HepG2 (cell line): ENCODE data around the gene UCN2. TPM values are rescaled to one million over a fixed set of nuclear protein-coding genes. Genes with fewer than 3 reads are reported as not detected.

ENCODE experiments used
- ATAC-seq: fragments of 200-7000 bp; cut with Tn5 transposase; 3 replicates; pipeline ENCODE4 v1.9.1; 2020; ENCODE audit warnings: mild to moderate bottlenecking, moderate library complexity
- BruUV-seq: library from RNA; stranded (reverse); fragments of 400-500 nt; replicated peaks from 2 replicates; lab custom pipeline; 2021; lab: Mats Ljungman, UMichigan
- CTCF ChIA-PET: fragments of 300-600 bp; formaldehyde crosslinking; extraction: SDS; loops from one replicate; lab custom pipeline; 2021; ENCODE audit warnings: low total read pairs, inconsistent platforms, low intra/inter-chr PET ratio; lab: Yijun Ruan, JAX
- POLR2A ChIA-PET: fragments of 350-600 bp; sonication (Branson Sonifier 250); formaldehyde crosslinking; loops from one replicate; lab custom pipeline; 2020; ENCODE audit warnings: antibody characterized with exemption, inconsistent platforms; lab: Yijun Ruan, JAX
- DNase-seq: peaks from one replicate; pipeline ENCODE4 v3.0.0-alpha.2; 2015; ENCODE audit warnings: low spot score
- FAIRE-seq: peaks from 3 replicates; lab custom pipeline; 2011; peaks lifted over from hg19 to GRCh38; lab: Jason Lieb, UNC
- H2AFZ ChIP-seq: one replicate; pipeline ENCODE4 v1.6.1; 2011; ENCODE audit warnings: low read length, inconsistent platforms
- H3K27ac ChIP-seq: fragments of 300-600 bp; 3 replicates; pipeline ENCODE4 v1.8.0; 2011; ENCODE audit warnings: mixed run types, mild to moderate bottlenecking, mixed read lengths, low read length, inconsistent platforms; ENCODE audit not compliant: insufficient read depth; ENCODE audit errors: extremely low read length
- H3K27me3 ChIP-seq, 2 experiments: fragments of 200-600 bp in 1 of 2; 2 replicates in 1 of 2; 3 replicates in 1 of 2; pipeline versions ENCODE4 v1.6.0 to v1.8.0; 2011; ENCODE audit warnings: low read length in 2 of 2, mild to moderate bottlenecking in 2 of 2, moderate library complexity in 2 of 2, inconsistent platforms in 1 of 2; ENCODE audit not compliant: insufficient read depth in 2 of 2, control insufficient read depth in 1 of 2
- H3K36me3 ChIP-seq, 2 experiments: fragments of 200-600 bp in 1 of 2; replicated peaks in 1 of 2; 2 replicates in 1 of 2; 3 replicates in 1 of 2; pipeline versions ENCODE4 v1.5.1 to v1.8.0; 2011; ENCODE audit warnings: low read length in 2 of 2, inconsistent platforms in 1 of 2; ENCODE audit not compliant: insufficient read depth in 2 of 2, control insufficient read depth in 1 of 2
- H3K4me1 ChIP-seq: 2 replicates; pipeline ENCODE4 v1.5.1; 2012; ENCODE audit warnings: low read length, inconsistent platforms; ENCODE audit not compliant: insufficient read depth
- H3K4me2 ChIP-seq: 2 replicates; pipeline ENCODE4 v1.6.0; 2011; ENCODE audit warnings: low read depth, low read length, inconsistent platforms
- H3K4me3 ChIP-seq, 3 experiments: fragments of 200-600 bp in 1 of 3; sonication (generic), shearing (Covaris generic) in 1 of 3; replicated peaks in 1 of 3; 2 replicates each; pipeline ENCODE4 v1.5.1; 2011 to 2016; ENCODE audit warnings: low read length in 3 of 3, inconsistent platforms in 2 of 3, low read depth in 2 of 3, mild to moderate bottlenecking in 2 of 3, control low read depth in 1 of 3, mixed read lengths in 1 of 3; ENCODE audit not compliant: insufficient read depth in 1 of 3
- H3K79me2 ChIP-seq: one replicate; pipeline ENCODE4 v1.6.1; 2011; ENCODE audit warnings: low read length, inconsistent platforms; ENCODE audit not compliant: insufficient read depth
- H3K9ac ChIP-seq: 2 replicates; pipeline ENCODE4 v1.6.0; 2011; ENCODE audit warnings: mild to moderate bottlenecking, low read depth, low read length, inconsistent platforms; ENCODE audit not compliant: insufficient read depth
- H3K9me3 ChIP-seq: 2 replicates; pipeline ENCODE4 v1.5.1; 2012; ENCODE audit warnings: mild to moderate bottlenecking, low read length
- H4K20me1 ChIP-seq: 2 replicates; pipeline ENCODE4 v1.6.0; 2011; ENCODE audit warnings: inconsistent platforms, mild to moderate bottlenecking, low read length, moderate library complexity; ENCODE audit not compliant: insufficient read depth
- ATF7 ChIP-seq, 2 experiments: fragments of 450-650 bp in 1 of 2; sonication (generic) in 1 of 2; formaldehyde crosslinking in 1 of 2; IDR thresholded peaks; 2 replicates each; pipeline versions ENCODE4 v1.4.0 to v1.6.1; 2016 to 2020; ENCODE audit warnings: antibody characterized with exemption in 1 of 2, mild to moderate bottlenecking in 1 of 2, missing genetic modification reagents in 1 of 2
- HNF4A ChIP-seq: sonication (generic); formaldehyde crosslinking; IDR thresholded peaks from 2 replicates; pipeline ENCODE4 v1.4.0; 2020; ENCODE audit warnings: missing genetic modification reagents
- MAFF ChIP-seq: IDR thresholded peaks from 2 replicates; pipeline ENCODE4 v1.6.1; 2011; ENCODE audit warnings: low read depth, low read length, improper control_type of control experiment
- ZNF274 ChIP-seq: sonication (generic); formaldehyde crosslinking; IDR thresholded peaks from 2 replicates; pipeline ENCODE4 v1.5.1; 2020; ENCODE audit warnings: mild to moderate bottlenecking, missing genetic modification reagents
- ZNF574 ChIP-seq: sonication (generic); formaldehyde crosslinking; IDR thresholded peaks from 2 replicates; pipeline ENCODE4 v1.4.0; 2020; ENCODE audit warnings: missing genetic modification reagents
- WGBS: methylation state at CpG from one replicate; pipeline ENCODE4 v1.1.6; 2017; ENCODE audit warnings: low lambda C conversion rate; 5-methylcytosine and 5-hydroxymethylcytosine counted together
- in situ Hi-C: cut with HindIII; loops from 2 replicates; pipeline ENCODE4 v1.10.0; 2017; ENCODE audit warnings: low pct_unique_long_range_greater_than_20kb; ENCODE audit not compliant: extremely low pct_ligation_motif_present
- intact Hi-C: fragments of 100-400 bp; cut with micrococcal nuclease; formaldehyde crosslinking; loops from one replicate; pipeline ENCODE4 v1.10.0; 2022; ENCODE audit not compliant: unreplicated experiment
- polyA plus RNA-seq, 8 experiments: library from polyadenylated mRNA; depleted of rRNA in 3 of 8; stranded (reverse) in 7 of 8; unstranded in 1 of 8; fragments of >200 nt; fragmentation: Illumina TruSeq in 4 of 8; extraction: Trizol in 4 of 8; gene quantifications; 2 replicates each; pipeline versions ENCODE4 v1.2.1 to v1.2.3, GENCODE V29; 2011 to 2016; ENCODE audit warnings: low read depth in 4 of 8, missing spikeins in 1 of 8, mixed read lengths in 1 of 8; ENCODE audit not compliant: insufficient read depth in 1 of 8
- total RNA-seq, 5 experiments: library from RNA; depleted of rRNA; stranded (reverse); fragments of >200 nt; fragmentation: Illumina TruSeq; extraction: Trizol; gene quantifications; 2 replicates each; pipeline ENCODE4 v1.2.3, GENCODE V29; 2016; ENCODE audit warnings: low read depth in 1 of 5

Gene UCN2
- total and polyA plus RNA-seq, 2 of the 13 experiments (the other 11 are each of a cell fraction or from before 2014, with no cell fraction given) = 0.07 to 1.5 TPM

GRCh38 chr3:48609088-48610005 lies 45.8 kb upstream of the UCN2 start, which contains the start of gene UQCRC1 (continued):
- TF ChIP-seq HNF4A (CRISPR knock-in tag) = peak; percentile 25; the same call in 1 of the 2 replicates
- TF ChIP-seq MAFF = 0 out of 2 replicates have a peak, but pooled peaks have one; percentile 1
- peak; percentile 80 for TF ChIP-seq ZNF574 (CRISPR knock-in tag)

GRCh38 chr3:48607519-48607918 lies 43.9 kb upstream of the UCN2 start:
- in situ Hi-C loops = no loop called here
- TF ChIP-seq ATF7 (IDR thresholded peaks at IDR 0.05) = 0 out of 2 replicates have a peak, but pooled peaks have one; percentile 13
- no peak for TF ChIP-seq ATF7 (CRISPR knock-in tag; IDR thresholded peaks at IDR 0.05)
- TF ChIP-seq ZNF274 (CRISPR knock-in tag) = no peak

More at GRCh38 chr3:48607519-48607918, 43.9 kb upstream of the UCN2 start:
- ChIA-PET POLR2A (no interaction called here), CTCF (no interaction called here)
- FAIRE-seq (no peak), DNase-seq (no peak), ATAC-seq (no peak)
- 97% methylated on average over 5 of the region's 5 CpGs for WGBS
- peaks cover 6% of the 10 kb centered on the region; the same call in 1 of the 2 replicates for H4K20me1 ChIP-seq
- no peak overlapping the region for H3K27ac ChIP-seq
- intact Hi-C loops = no loop called here
- H3K4me2 ChIP-seq = peak overlapping the region; percentile 82; the same call in 1 of the 2 replicates
- peaks cover 51% of the 10 kb centered on the region for H3K4me1 ChIP-seq
- peaks cover 22% of the 10 kb centered on the region for H3K79me2 ChIP-seq
- peaks cover 24 to 44% of the 10 kb centered on the region in 2 experiments for H3K36me3 ChIP-seq
- H3K9ac ChIP-seq = no peak overlapping the region
- H3K27me3 ChIP-seq = no peaks in the 10 kb centered on the region; a peak in 1 of 5 replicates
- BruUV-seq = no TSS peak
- H3K4me3 ChIP-seq = peak overlapping the region in 1 of 3 experiments; percentile 96; a peak in 1 of 6 replicates
- H3K9me3 ChIP-seq = no peaks in the 10 kb centered on the region
- no peak overlapping the region for H2AFZ ChIP-seq
